Brain microvascular endothelial cell (primary cell): ENCODE data around the gene KDM1B.

Experiments
- DNase-seq: peaks from one replicate; pipeline ENCODE4 v3.0.0-alpha.2; 2020
- H3K27ac ChIP-seq: fragments of 250-450 bp; sonication (Bioruptor Pico); 2 replicates; pipeline ENCODE4 v1.5.1; 2020; ENCODE audit warnings: mild to moderate bottlenecking, moderate library complexity
- H3K27me3 ChIP-seq: fragments of 250-450 bp; sonication (Bioruptor Pico); replicated peaks from 2 replicates; pipeline ENCODE4 v1.5.1; 2020; ENCODE audit warnings: mild to moderate bottlenecking
- H3K36me3 ChIP-seq: fragments of 250-450 bp; sonication (Bioruptor Pico); replicated peaks from 2 replicates; pipeline ENCODE4 v1.5.1; 2020; ENCODE audit warnings: mild to moderate bottlenecking
- H3K4me3 ChIP-seq: 2 replicates; pipeline ENCODE4 v1.5.1; 2011; ENCODE audit warnings: low read depth, mild to moderate bottlenecking, control low read depth, low read length, moderate library complexity
- in situ Hi-C: cut with HindIII; loops from 2 replicates; pipeline ENCODE4 v1.10.0; 2017; ENCODE audit warnings: low sequenced_read_pairs, low pct_ligation_motif_present
- TF ChIP-seq, protein P1 (sequence below): IDR thresholded peaks from 2 replicates; pipeline ENCODE4 v1.5.1; 2011; ENCODE audit warnings: low read depth, mild to moderate bottlenecking, moderate library complexity, low read length, control low read depth, inconsistent platforms; ENCODE audit errors: missing control alignments

The KDM1B gene

DNA sequence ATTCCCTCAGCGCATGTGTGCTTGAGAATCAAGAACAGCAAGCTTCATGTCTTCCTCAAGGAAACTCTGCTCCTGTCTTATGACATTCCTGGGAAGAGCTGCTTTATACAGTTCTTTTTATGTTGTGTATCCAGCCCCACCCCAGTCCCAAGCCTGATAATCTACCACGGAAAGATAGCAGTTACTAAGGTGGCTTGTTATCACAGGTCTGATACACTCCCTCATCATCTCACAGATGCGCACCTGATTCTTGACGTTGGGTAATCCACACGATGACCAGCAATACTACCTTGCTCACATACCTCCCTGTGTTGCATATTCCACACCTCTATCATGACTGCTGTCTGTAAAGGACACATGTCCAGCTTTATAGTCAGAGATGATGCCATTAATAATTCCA lies 36.0 kb upstream of the KDM1B start:
- no peaks in the 10 kb centered on the region for H3K27me3 ChIP-seq
- no peaks in the 10 kb centered on the region for H3K36me3 ChIP-seq
- in situ Hi-C loops, result no loop called here
- TF ChIP-seq, protein P1, sequence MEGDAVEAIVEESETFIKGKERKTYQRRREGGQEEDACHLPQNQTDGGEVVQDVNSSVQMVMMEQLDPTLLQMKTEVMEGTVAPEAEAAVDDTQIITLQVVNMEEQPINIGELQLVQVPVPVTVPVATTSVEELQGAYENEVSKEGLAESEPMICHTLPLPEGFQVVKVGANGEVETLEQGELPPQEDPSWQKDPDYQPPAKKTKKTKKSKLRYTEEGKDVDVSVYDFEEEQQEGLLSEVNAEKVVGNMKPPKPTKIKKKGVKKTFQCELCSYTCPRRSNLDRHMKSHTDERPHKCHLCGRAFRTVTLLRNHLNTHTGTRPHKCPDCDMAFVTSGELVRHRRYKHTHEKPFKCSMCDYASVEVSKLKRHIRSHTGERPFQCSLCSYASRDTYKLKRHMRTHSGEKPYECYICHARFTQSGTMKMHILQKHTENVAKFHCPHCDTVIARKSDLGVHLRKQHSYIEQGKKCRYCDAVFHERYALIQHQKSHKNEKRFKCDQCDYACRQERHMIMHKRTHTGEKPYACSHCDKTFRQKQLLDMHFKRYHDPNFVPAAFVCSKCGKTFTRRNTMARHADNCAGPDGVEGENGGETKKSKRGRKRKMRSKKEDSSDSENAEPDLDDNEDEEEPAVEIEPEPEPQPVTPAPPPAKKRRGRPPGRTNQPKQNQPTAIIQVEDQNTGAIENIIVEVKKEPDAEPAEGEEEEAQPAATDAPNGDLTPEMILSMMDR, result no peak
- no peak overlapping the region for H3K4me3 ChIP-seq
- DNase-seq, result no peak
- no peak overlapping the region for H3K27ac ChIP-seq

DNA sequence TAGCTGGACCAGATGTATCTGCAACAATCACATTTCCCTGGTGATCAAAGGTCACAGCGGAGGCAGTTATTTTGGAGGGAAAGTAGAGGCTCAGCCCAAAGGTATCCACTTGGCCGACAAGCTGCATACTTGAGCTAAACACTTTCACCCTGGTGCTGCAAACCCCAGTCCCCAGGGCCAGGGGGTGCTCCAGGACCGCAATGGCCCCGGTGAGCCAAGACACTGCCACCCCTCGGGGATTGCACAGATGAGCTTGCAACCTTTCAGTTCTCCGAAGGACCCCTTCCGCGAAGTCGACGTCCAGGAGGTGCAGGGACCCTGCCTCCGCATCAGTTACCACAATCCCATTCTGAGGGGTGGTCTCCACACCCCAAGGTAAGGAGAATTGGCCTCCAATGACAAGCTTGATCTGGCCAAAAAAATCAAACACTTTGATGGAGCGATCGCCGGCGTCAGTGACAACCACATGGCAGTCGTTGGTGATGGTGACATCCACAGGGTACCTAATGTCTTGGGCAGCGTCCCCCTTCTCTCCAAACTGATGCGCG lies 33.6 kb upstream of the KDM1B start:
- no peak for DNase-seq
- TF ChIP-seq, protein P1, result no peak
- H3K27me3 ChIP-seq, result no peaks in the 10 kb centered on the region
- peak overlapping the region; percentile 56 for H3K4me3 ChIP-seq
- H3K36me3 ChIP-seq, result no peaks in the 10 kb centered on the region
- in situ Hi-C loops, result no loop called here
- no peak overlapping the region for H3K27ac ChIP-seq

DNA sequence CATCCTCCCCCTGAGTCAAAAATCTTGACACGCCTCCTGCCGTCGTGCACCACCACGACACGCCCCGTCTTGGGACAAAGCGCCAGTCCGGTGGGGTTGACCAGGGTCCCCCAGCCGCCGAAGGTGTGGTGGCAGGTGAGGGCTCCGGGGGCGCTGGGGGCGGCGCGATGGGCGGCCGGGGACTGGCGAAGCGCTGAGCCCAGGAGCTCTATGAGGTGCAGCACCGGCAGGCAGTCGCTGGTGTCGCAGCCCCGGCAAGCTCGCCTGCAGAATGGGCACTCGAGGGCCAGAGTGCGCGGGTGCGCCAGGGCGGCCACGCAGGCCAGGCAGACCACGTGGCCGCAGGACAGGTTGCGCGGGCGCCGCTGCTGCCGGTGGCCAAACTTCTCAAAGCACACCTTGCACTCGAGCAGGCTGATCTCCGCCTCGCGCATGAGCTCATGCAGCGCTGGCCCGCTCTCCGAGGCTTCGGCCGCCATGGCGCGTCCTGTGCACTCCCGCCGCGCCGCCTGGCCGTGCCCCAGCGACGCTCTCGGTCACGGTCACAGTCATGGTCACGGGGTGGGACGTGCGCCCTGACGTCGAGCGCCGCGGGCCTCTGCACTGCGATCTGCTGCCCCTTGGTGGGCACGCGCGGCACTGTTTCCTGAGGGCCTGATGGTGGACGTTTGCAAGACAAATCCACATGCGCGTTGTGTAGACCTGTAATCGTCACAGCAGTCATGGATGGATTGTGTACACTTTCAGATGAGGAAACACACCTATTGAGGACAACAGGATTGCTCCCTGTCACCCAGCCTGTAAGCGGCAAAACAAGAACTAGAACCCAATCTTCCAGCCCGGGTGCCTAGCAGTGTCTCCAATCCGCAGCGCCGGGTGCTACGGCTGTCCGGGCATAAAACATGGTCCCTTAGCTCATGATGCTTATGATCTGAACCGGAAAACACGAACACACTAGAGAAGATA lies 32.8 kb upstream of the KDM1B start, which contains the start of gene NHLRC1:
Gene NHLRC1 (minus strand): TSS at position 550 of the 966 bp plus-strand sequence. CDS start 71 bp downstream, at position 479.
- Histone ChIP-seq H3K36me3 (no peaks in the 10 kb centered on the region), H3K4me3 (peak within 1 kb of the TSS; percentile 56), H3K27me3 (no peaks in the 10 kb centered on the region), H3K27ac (no peak within 1 kb of the TSS)
- TF ChIP-seq, protein P1, result peak; percentile 90
- in situ Hi-C loops, result no loop called here
- peak; percentile 80 for DNase-seq

DNA sequence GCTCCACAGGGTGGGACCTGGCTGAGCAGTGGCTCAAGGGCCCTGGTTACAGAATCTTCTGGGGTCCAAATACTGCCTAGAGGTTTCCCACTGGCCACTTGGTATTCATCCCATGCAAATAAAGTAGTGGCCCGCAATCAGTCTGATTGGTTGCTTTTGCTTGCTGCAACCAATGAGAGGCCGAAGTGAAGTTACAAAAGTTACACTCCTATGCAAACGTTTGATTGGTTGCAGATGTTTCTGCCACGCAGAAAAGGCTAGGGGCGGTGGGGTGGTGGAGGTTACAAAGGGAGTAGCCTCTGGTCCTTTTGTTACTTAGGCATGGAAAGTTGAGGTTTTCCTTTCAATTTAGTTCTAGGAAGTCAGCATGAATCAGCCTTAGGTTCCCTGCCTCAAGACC lies 29.1 kb upstream of the KDM1B start:
- no peak for DNase-seq
- TF ChIP-seq, protein P1, result no peak
- H3K36me3 ChIP-seq, result no peaks in the 10 kb centered on the region
- no peaks in the 10 kb centered on the region for H3K27me3 ChIP-seq
- H3K4me3 ChIP-seq, result no peak overlapping the region
- in situ Hi-C loops, result no loop called here
- no peak overlapping the region for H3K27ac ChIP-seq

DNA sequence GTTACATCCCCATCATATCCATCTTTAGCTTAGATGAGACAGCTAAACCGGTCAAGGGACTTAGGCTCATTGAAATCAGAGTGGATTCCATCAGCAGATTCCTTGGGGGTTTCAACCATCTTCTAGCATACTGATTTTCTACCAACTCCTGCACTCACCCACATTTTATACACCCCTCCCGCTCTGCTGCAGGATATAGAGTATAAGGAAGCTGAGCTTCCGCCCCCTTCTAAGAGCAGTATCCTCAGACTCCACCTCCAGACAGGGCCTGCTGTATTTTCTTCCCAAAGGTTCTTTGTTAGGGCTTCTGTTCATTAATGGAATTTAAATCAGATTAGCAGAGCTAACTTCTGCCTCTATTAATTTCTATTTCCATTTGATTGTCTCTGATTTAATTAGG lies 22.9 kb upstream of the KDM1B start:
- in situ Hi-C loops, result no loop called here
- peaks cover 3% of the 10 kb centered on the region for H3K36me3 ChIP-seq

More for the DNA sequence above, 22.9 kb upstream of the KDM1B start:
- DNase-seq, result no peak
- TF ChIP-seq, protein P1, result no peak
- no peaks in the 10 kb centered on the region for H3K27me3 ChIP-seq
- H3K4me3 ChIP-seq, result no peak overlapping the region
- no peak overlapping the region for H3K27ac ChIP-seq
